H9 (cell line): ENCODE measurements around the gene INTS7. TPM values are rescaled to one million over a fixed set of nuclear protein-coding genes. Genes with fewer than 3 reads are reported as not detected.
"Not testable (repeated sequence)": the region's sequence is repeated elsewhere in the genome, so short reads cannot be mapped to it uniquely, and the experiment has no call there.

Experiments
- DNase-seq: peaks from one replicate; pipeline ENCODE4 v3.0.0-alpha.2; 2017
- H2AFZ ChIP-seq: one replicate; pipeline ENCODE4 v1.6.1; 2013; ENCODE audit warnings: mild to moderate bottlenecking, low read length, control low read depth, moderate library complexity
- H2AK5ac ChIP-seq: 2 replicates; pipeline ENCODE4 v1.6.1; 2013; ENCODE audit warnings: low read length, control low read depth, mixed read lengths; ENCODE audit not compliant: insufficient read length
- H2BK120ac ChIP-seq: one replicate; pipeline ENCODE4 v1.6.1; 2013; ENCODE audit warnings: low read depth, mild to moderate bottlenecking, low read length, control low read depth, inconsistent platforms; ENCODE audit not compliant: poor library complexity, severe bottlenecking
- H2BK12ac ChIP-seq: 2 replicates; pipeline ENCODE4 v1.6.1; 2013; ENCODE audit warnings: low read length, control low read depth, mixed read lengths, low read depth; ENCODE audit not compliant: insufficient read length
- H2BK15ac ChIP-seq: 2 replicates; pipeline ENCODE4 v1.6.1; 2013; ENCODE audit warnings: low read depth, low read length, control low read depth
- H2BK20ac ChIP-seq: one replicate; pipeline ENCODE4 v1.6.1; 2013; ENCODE audit warnings: low read depth, mild to moderate bottlenecking, low read length, control low read depth, inconsistent platforms; ENCODE audit not compliant: poor library complexity, severe bottlenecking
- H2BK5ac ChIP-seq: 2 replicates; pipeline ENCODE4 v1.6.1; 2013; ENCODE audit warnings: low read length, control low read depth, mixed read lengths; ENCODE audit not compliant: insufficient read length
- H3K14ac ChIP-seq: 2 replicates; pipeline ENCODE4 v1.6.1; 2013; ENCODE audit warnings: low read length, control low read depth; ENCODE audit not compliant: insufficient read depth
- H3K18ac ChIP-seq: 2 replicates; pipeline ENCODE4 v1.6.1; 2013; ENCODE audit warnings: low read depth, mild to moderate bottlenecking, mixed read lengths, low read length, control low read depth; ENCODE audit not compliant: insufficient read length
- H3K23ac ChIP-seq: 2 replicates; pipeline ENCODE4 v1.6.1; 2013; ENCODE audit warnings: low read length, control low read depth, mixed read lengths, low read depth; ENCODE audit not compliant: insufficient read length
- H3K23me2 ChIP-seq: 2 replicates; pipeline ENCODE4 v1.6.1; 2013; ENCODE audit warnings: low read depth, mild to moderate bottlenecking, mixed read lengths, low read length, control low read depth; ENCODE audit not compliant: insufficient read length, poor library complexity, severe bottlenecking
- H3K27ac ChIP-seq: 2 replicates; pipeline ENCODE4 v1.5.1; 2013; ENCODE audit warnings: low read length, control low read depth, mixed read lengths, low read depth; ENCODE audit not compliant: insufficient read length
- H3K27me3 ChIP-seq: 2 replicates; pipeline ENCODE4 v1.6.1; 2013; ENCODE audit warnings: low read length, control low read depth, inconsistent platforms; ENCODE audit not compliant: insufficient read depth
- H3K4ac ChIP-seq: 2 replicates; pipeline ENCODE4 v1.6.1; 2013; ENCODE audit warnings: low read depth, mild to moderate bottlenecking, control low read depth, inconsistent platforms, low read length, moderate library complexity
- H3K4me1 ChIP-seq: 2 replicates; pipeline ENCODE4 v1.6.1; 2013; ENCODE audit warnings: low read length, control low read depth, inconsistent platforms; ENCODE audit not compliant: insufficient read depth
- H3K4me2 ChIP-seq: 2 replicates; pipeline ENCODE4 v1.6.1; 2013; ENCODE audit warnings: low read length, control low read depth, mixed read lengths; ENCODE audit not compliant: insufficient read length, insufficient read depth
- H3K56ac ChIP-seq: 2 replicates; pipeline ENCODE4 v1.6.1; 2013; ENCODE audit warnings: low read depth, mild to moderate bottlenecking, mixed read lengths, low read length, control low read depth; ENCODE audit not compliant: insufficient read length
- H3K79me1 ChIP-seq: 2 replicates; pipeline ENCODE4 v1.6.1; 2013; ENCODE audit warnings: low read depth, mild to moderate bottlenecking, moderate library complexity, low read length, control low read depth, inconsistent platforms; ENCODE audit not compliant: insufficient read depth, poor library complexity, severe bottlenecking
- H3K79me2 ChIP-seq: 2 replicates; pipeline ENCODE4 v1.6.1; 2013; ENCODE audit warnings: low read length, control low read depth, inconsistent platforms; ENCODE audit not compliant: insufficient read depth
- H3K9ac ChIP-seq: 2 replicates; pipeline ENCODE4 v1.6.1; 2013; ENCODE audit warnings: low read length, control low read depth, mixed read lengths; ENCODE audit not compliant: insufficient read length; ENCODE audit errors: extremely low read depth
- H3K9me3 ChIP-seq: one replicate; pipeline ENCODE4 v1.6.1; 2013; ENCODE audit warnings: low read depth, low read length, inconsistent platforms; ENCODE audit not compliant: control insufficient read depth
- H3T11ph ChIP-seq: one replicate; pipeline ENCODE4 v1.6.1; 2013; ENCODE audit warnings: mild to moderate bottlenecking, low read length, control low read depth, inconsistent platforms
- H4K20me1 ChIP-seq: one replicate; pipeline ENCODE4 v1.6.1; 2013; ENCODE audit not compliant: control insufficient read depth, insufficient read length, insufficient read depth
- H4K5ac ChIP-seq: 2 replicates; pipeline ENCODE4 v1.6.1; 2013; ENCODE audit warnings: low read depth, mild to moderate bottlenecking, mixed read lengths, low read length, control low read depth; ENCODE audit not compliant: insufficient read length
- H4K8ac ChIP-seq: replicated peaks from 2 replicates; pipeline ENCODE4 v1.6.1; 2013; ENCODE audit warnings: low read length, control low read depth, mixed read lengths, low read depth; ENCODE audit not compliant: insufficient read length
- H4K91ac ChIP-seq: 2 replicates; pipeline ENCODE4 v1.6.1; 2013; ENCODE audit warnings: low read depth, mild to moderate bottlenecking, moderate library complexity, mixed read lengths, low read length, control low read depth; ENCODE audit not compliant: insufficient read length
- H3K27ac Mint-ChIP-seq, 3 experiments: 2 replicates in 2 of 3; 3 replicates in 1 of 3; pipeline ENCODE4 v1.8.0; 2020 to 2021; ENCODE audit warnings: mixed read lengths in 3 of 3, mild to moderate bottlenecking in 1 of 3, moderate library complexity in 1 of 3
- H3K27me3 Mint-ChIP-seq: 2 replicates; pipeline ENCODE4 v1.8.0; 2021; ENCODE audit warnings: low read depth, mild to moderate bottlenecking, moderate library complexity, mixed read lengths
- H3K36me3 Mint-ChIP-seq, 3 experiments: 2 replicates in 2 of 3; 3 replicates in 1 of 3; pipeline ENCODE4 v1.8.0; 2020 to 2021; ENCODE audit warnings: low read depth in 3 of 3, mixed read lengths in 3 of 3; ENCODE audit not compliant: insufficient read depth in 1 of 3
- H3K4me1 Mint-ChIP-seq, 2 experiments: 2 replicates each; pipeline ENCODE4 v1.8.0; 2020; ENCODE audit warnings: mixed read lengths in 2 of 2
- H3K4me3 Mint-ChIP-seq, 2 experiments: 2 replicates in 1 of 2; 3 replicates in 1 of 2; pipeline ENCODE4 v1.8.0; 2020 to 2021; ENCODE audit warnings: mild to moderate bottlenecking in 2 of 2, mixed read lengths in 2 of 2, moderate library complexity in 1 of 2
- H3K9me3 Mint-ChIP-seq, 2 experiments: 2 replicates in 1 of 2; 3 replicates in 1 of 2; pipeline ENCODE4 v1.8.0; 2020; ENCODE audit warnings: mild to moderate bottlenecking in 2 of 2, mixed read lengths in 2 of 2, moderate library complexity in 1 of 2
- CTCF ChIP-seq: fragments of 200-600 bp; sonication (generic); conservative IDR thresholded peaks from 3 replicates; pipeline ENCODE4 v1.8.0; 2021; ENCODE audit warnings: antibody characterized with exemption, mild to moderate bottlenecking
- WGBS: extraction: QIAGEN DNeasy Blood & Tissue Kit; methylation state at CpG from one replicate; pipeline ENCODE4 v1.1.7; 2013; ENCODE audit warnings: missing lambda C conversion rate, low lambda C conversion rate, mixed read lengths; ENCODE audit not compliant: insufficient read length; ENCODE audit errors: extremely low coverage; 5-methylcytosine and 5-hydroxymethylcytosine counted together
- total RNA-seq: library from RNA; stranded (reverse); gene quantifications from 2 replicates; pipeline ENCODE4 v1.2.1, GENCODE V29; 2021

The INTS7 gene
- total RNA-seq, 1 experiment from 2014 or later = 32.3 TPM

GRCh38 chr1:211918843-211919414 lies 116.4 kb downstream of the INTS7 start:
- Histone ChIP-seq H3K79me2 (no peaks in the 10 kb centered on the region), H3K9ac (no peak overlapping the region), H2AK5ac (no peak overlapping the region), H3K14ac (no peak overlapping the region), H3K9me3 (no peaks in the 10 kb centered on the region), H2BK12ac (no peak overlapping the region), H2BK15ac (no peak overlapping the region), H3K18ac (no peak overlapping the region), H2AFZ (no peak overlapping the region), H3T11ph (no peak overlapping the region), H3K79me1 (no peaks in the 10 kb centered on the region), H4K5ac (no peak overlapping the region), H4K20me1 (no peaks in the 10 kb centered on the region), H3K23ac (no peak overlapping the region), H3K4ac (no peak overlapping the region), H2BK5ac (no peak overlapping the region), H4K8ac (no peak overlapping the region), H4K91ac (no peak overlapping the region), H2BK20ac (no peak overlapping the region), H3K23me2 (no peaks in the 10 kb centered on the region), H3K27me3 (no peaks in the 10 kb centered on the region), H3K27ac (no peak overlapping the region), H2BK120ac (no peak overlapping the region), H3K4me2 (no peak overlapping the region), H3K4me1 (no peaks in the 10 kb centered on the region), H3K56ac (no peak overlapping the region)
- H3K9me3 Mint-ChIP-seq = no peaks in the 10 kb centered on the region
- H3K27ac Mint-ChIP-seq = peak overlapping the region in 1 of 3 experiments; percentile 81; a peak in 2 of 7 replicates
- WGBS = no CpG with 5 or more reads among the region's 5 CpGs
- no peak for TF ChIP-seq CTCF
- H3K4me1 Mint-ChIP-seq = peaks cover 6 to 13% of the 10 kb centered on the region in 2 experiments
- DNase-seq = no peak
- H3K27me3 Mint-ChIP-seq = peaks cover 9% of the 10 kb centered on the region
- no peaks in the 10 kb centered on the region for H3K36me3 Mint-ChIP-seq
- H3K4me3 Mint-ChIP-seq = no peak overlapping the region

- not testable (repeated sequence) for H3K79me1 ChIP-seq
These were observed 118.9 kb downstream of the INTS7 start for GRCh38 chr1:211916458-211916857.

More at GRCh38 chr1:211916458-211916857, 118.9 kb downstream of the INTS7 start:
- not testable (repeated sequence) for H2BK15ac ChIP-seq, H3K27me3 ChIP-seq, H3K9me3 ChIP-seq, H3K4me1 ChIP-seq, H3K18ac ChIP-seq, H2BK12ac ChIP-seq, H4K91ac ChIP-seq, H4K5ac ChIP-seq, H2AFZ ChIP-seq, H3K4ac ChIP-seq, H3K14ac ChIP-seq, H3K27ac Mint-ChIP-seq, H4K8ac ChIP-seq, H4K20me1 ChIP-seq, H3K4me3 Mint-ChIP-seq, H2BK5ac ChIP-seq, H3K23me2 ChIP-seq, H2BK120ac ChIP-seq, H3K36me3 Mint-ChIP-seq, H3K27ac ChIP-seq, H2BK20ac ChIP-seq, H3K9me3 Mint-ChIP-seq, H3T11ph ChIP-seq, H3K4me2 ChIP-seq, H2AK5ac ChIP-seq, H3K56ac ChIP-seq, H3K27me3 Mint-ChIP-seq, H3K79me2 ChIP-seq, H3K9ac ChIP-seq, H3K23ac ChIP-seq, DNase-seq
- WGBS = no CpG with 5 or more reads among the region's 3 CpGs
- peaks cover 6 to 13% of the 10 kb centered on the region in 2 experiments for H3K4me1 Mint-ChIP-seq
